T-helper 17 cell (primary cell): ENCODE results near the gene ZNF500. TPM values are rescaled to one million over a fixed set of nuclear protein-coding genes. Genes with fewer than 3 reads are reported as not detected.

Source experiments
- ATAC-seq: fragments of 150-1000 bp; cut with Tn5 transposase; 2 replicates; pipeline ENCODE4 v1.10.0; 2021; ENCODE audit warnings: mild to moderate bottlenecking, moderate library complexity
- DNase-seq, 3 donors: peaks; one replicate each; pipeline versions ENCODE4 v3.0.0 to v3.0.0-alpha.2; 2020 to 2021
- H3K9me3 ChIP-seq: one replicate; pipeline ENCODE4 v1.7.0; 2013; ENCODE audit warnings: low read length, mild to moderate bottlenecking; ENCODE audit not compliant: control insufficient read depth, poor library complexity, severe bottlenecking
- H3K27ac Mint-ChIP-seq: one replicate; pipeline ENCODE4 v1.8.0; 2022; ENCODE audit warnings: mild to moderate bottlenecking, moderate library complexity, mixed read lengths
- H3K27me3 Mint-ChIP-seq: one replicate; pipeline ENCODE4 v1.8.0; 2022; ENCODE audit warnings: mixed read lengths
- H3K36me3 Mint-ChIP-seq: one replicate; pipeline ENCODE4 v1.8.0; 2022; ENCODE audit warnings: low read depth, mixed read lengths
- H3K4me1 Mint-ChIP-seq: one replicate; pipeline ENCODE4 v1.8.0; 2022; ENCODE audit warnings: mild to moderate bottlenecking, mixed read lengths
- H3K4me3 Mint-ChIP-seq: one replicate; pipeline ENCODE4 v1.8.0; 2022; ENCODE audit warnings: mild to moderate bottlenecking, moderate library complexity, mixed read lengths
- total RNA-seq, 4 donors: library from RNA in 2 of 4; stranded (reverse) in 2 of 4; gene quantifications; one replicate each; pipeline ENCODE4 v1.2.3 and lab custom pipeline; 2022 to 2026

ZNF500 gene
- total RNA-seq (10 to 100 TPM; 10.1 to 15.8 TPM), total RNA-seq (lab: John Stamatoyannopoulos, UW) (16.2 to 26.1 reads per million in 2 donors)

DNA sequence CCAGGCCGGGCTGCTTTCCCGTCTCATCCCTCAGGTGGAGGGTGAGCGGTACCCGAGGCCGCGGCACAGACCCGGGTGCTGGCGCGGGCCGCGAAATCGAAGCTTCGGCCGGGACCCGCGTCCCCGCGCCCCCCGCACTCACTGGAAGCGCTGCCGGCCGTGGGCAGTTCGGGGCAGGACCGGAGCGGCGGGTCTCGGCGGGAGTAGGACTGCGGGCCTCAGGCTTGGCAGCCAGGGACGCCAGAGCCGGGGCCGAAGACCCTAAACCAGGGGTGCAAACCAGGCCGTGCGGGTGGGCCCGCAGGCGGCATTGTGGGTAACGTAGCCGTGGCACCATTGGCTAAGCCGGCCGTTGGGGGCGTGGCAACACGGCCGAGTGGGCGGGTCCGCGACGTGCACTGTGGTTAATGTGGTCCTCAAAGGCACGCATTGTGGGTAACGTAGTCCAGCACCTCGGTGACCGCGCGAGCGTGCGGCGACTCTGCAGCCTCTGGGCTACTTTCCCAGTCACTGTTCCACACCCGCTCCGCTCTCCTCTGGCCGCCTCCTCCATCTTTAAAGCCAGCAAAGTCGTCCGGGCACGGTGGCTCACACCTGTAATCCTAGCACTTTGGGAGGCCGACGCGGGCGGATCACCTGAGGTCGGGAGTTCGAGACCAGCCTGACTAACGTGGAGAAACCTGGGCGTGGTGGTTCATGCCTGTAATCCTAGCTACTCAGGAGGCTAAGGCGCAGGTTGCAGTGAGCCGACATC lies at the start of gene ZNF500:
Gene ZNF500 (minus strand): TSS at position 288 of the 754 bp plus-strand sequence. CDS start 1,184 bp downstream, outside the sequence.
- ATAC-seq (peak; percentile 96), DNase-seq (peak; percentile 87 to 96 (median 90))
- H3K9me3 ChIP-seq, result no peaks in the 10 kb centered on the region
- Mint-ChIP-seq H3K4me3 (peak within 1 kb of the TSS; percentile 91), H3K4me1 (peaks cover 28% of the 10 kb centered on the region), H3K27ac (peak within 1 kb of the TSS; percentile 80), H3K27me3 (no peaks in the 10 kb centered on the region), H3K36me3 (no peaks in the 10 kb centered on the region)

DNA sequence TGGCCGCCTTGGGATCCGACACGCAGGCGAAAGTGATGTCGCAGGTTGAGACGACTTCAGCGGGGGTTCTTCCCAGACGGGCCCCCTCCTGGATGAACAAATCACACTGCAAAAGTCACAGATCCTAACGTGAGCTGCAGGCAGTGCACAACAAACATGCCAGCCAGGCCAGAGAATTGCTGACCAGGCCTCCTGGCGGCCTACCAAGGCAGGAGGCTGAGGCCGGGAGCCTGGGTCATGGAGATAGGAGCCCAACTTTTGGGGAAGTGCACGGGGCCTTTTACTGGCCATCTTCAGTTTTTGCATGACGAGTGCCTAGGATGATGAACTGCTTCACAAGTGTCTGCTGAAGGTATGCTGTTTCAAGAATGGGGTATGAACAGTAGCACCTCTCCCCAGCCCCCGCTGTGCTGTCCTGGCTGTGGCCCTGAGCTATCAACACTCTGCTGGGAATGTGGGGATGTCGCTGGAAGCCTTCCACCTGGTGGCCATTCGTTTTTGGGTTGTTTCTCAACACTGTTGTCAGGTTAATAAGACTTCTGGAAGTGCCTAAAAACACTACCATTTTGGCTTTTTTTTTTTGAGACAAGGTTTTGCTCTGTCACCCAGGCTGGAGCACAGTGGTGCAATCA lies 47.7 kb upstream of the ZNF500 start:
- DNase-seq (no peak), ATAC-seq (no peak)
- peaks cover 3% of the 10 kb centered on the region for H3K4me1 Mint-ChIP-seq
- peaks cover 12% of the 10 kb centered on the region for H3K36me3 Mint-ChIP-seq
- no peak overlapping the region for H3K27ac Mint-ChIP-seq
- no peak overlapping the region for H3K4me3 Mint-ChIP-seq
- no peaks in the 10 kb centered on the region for H3K9me3 ChIP-seq
- no peaks in the 10 kb centered on the region for H3K27me3 Mint-ChIP-seq

DNA sequence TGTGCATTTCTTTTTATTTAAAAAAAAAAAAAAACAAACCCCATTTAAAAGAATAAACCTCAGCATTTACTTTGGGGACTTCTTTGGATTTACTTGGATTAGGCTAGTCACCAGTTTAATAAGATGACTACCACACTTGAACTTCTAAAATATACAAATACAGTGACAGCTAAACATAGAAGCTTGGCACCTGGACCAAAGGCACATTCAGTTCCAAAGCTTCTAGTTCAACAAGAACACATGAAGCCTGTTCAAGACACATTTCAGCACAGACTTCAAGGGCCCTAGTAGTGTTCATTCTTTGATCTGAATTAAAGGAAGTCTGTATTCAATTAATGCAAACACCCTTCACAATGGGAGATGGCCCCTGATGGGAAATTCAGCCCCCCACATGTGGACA lies 47.1 kb upstream of the ZNF500 start:
- no peak overlapping the region for H3K4me3 Mint-ChIP-seq

DNA sequence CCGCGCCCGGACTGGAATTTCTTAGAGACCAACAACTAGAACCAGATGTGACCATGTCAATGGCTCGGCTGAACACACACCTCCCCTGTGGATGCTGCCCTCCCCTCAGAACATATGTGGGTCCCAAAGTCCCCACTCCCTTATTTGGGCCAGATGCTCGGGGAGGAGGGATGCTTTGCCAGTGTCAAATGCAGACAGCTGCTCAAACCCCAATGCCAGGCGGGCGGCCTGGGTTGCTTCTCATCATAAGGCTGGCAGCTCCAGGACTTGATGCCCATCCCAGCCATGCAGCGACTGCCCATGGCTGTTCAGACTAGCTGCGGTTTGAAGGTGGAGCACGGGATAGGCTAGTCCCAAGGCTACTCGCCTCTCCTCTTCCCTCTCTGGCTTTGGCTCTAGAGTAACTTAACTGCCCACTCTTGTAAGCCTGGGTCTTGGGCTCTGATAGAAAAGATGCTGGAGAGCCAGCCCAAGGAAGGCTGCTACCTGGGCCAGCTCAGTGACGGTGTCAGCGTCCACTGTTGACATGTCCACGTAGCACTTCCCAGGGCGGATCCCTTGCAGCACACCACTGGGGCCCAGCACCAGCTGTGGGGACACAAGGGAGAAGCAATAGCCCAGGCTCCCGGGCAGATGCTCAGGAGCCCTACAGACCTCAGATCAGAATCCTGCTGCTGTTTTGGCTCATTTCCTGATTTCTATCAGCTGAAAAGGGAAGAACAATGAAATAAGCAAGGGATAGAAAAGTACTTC lies 46.5 kb upstream of the ZNF500 start:
- no peaks in the 10 kb centered on the region for H3K27me3 Mint-ChIP-seq
- H3K4me3 Mint-ChIP-seq, result no peak overlapping the region
- peak overlapping the region; percentile 11 for H3K27ac Mint-ChIP-seq
- ATAC-seq (no peak), DNase-seq (no peak)
- H3K36me3 Mint-ChIP-seq, result peaks cover 7% of the 10 kb centered on the region
- no peaks in the 10 kb centered on the region for H3K9me3 ChIP-seq
- no peaks in the 10 kb centered on the region for H3K4me1 Mint-ChIP-seq

More for the DNA sequence above, 47.1 kb upstream of the ZNF500 start:
- peaks cover 3% of the 10 kb centered on the region for H3K4me1 Mint-ChIP-seq
- H3K27ac Mint-ChIP-seq, result peak overlapping the region; percentile 11
- no peaks in the 10 kb centered on the region for H3K9me3 ChIP-seq
- H3K36me3 Mint-ChIP-seq, result peaks cover 12% of the 10 kb centered on the region
- DNase-seq, result no peak
- no peaks in the 10 kb centered on the region for H3K27me3 Mint-ChIP-seq
- no peak for ATAC-seq

GRCh38 chr16:4811773-4812172 lies 44.8 kb upstream of the ZNF500 start:
- ATAC-seq, result no peak
- no peak overlapping the region for H3K27ac Mint-ChIP-seq
- H3K4me3 Mint-ChIP-seq, result no peak overlapping the region
- H3K36me3 Mint-ChIP-seq, result peaks cover 4% of the 10 kb centered on the region
- DNase-seq, result no peak
- no peaks in the 10 kb centered on the region for H3K4me1 Mint-ChIP-seq
- no peaks in the 10 kb centered on the region for H3K9me3 ChIP-seq
- no peaks in the 10 kb centered on the region for H3K27me3 Mint-ChIP-seq

DNA sequence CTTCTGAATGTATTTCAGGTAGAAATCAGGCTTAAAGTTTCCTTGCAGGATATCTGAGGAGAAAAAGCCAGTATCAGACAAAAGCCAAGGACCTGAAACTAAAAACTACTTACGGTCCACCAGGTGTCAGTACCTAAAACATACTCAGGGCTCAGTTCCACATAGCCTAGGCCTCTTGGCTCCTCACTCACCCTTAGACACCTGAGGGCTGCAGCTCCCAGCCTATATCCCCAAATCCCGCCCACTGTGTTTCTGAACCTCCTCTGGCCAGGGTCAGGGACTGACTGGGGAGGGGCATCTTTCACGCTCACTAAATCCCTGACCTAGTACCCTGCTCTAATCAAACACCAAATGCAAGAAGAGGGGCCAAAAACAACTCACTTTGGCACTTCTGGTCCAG lies 44.3 kb upstream of the ZNF500 start:
- peaks cover 4% of the 10 kb centered on the region for H3K36me3 Mint-ChIP-seq
- no peak overlapping the region for H3K4me3 Mint-ChIP-seq
- no peak overlapping the region for H3K27ac Mint-ChIP-seq
- ATAC-seq, result no peak
- H3K4me1 Mint-ChIP-seq, result no peaks in the 10 kb centered on the region
- H3K27me3 Mint-ChIP-seq, result no peaks in the 10 kb centered on the region
- no peak for DNase-seq
- H3K9me3 ChIP-seq, result no peaks in the 10 kb centered on the region

GRCh38 chr16:4806280-4806679 lies 39.3 kb upstream of the ZNF500 start:
- H3K4me1 Mint-ChIP-seq, result peaks cover 6% of the 10 kb centered on the region
- ATAC-seq (no peak), DNase-seq (no peak)
- H3K36me3 Mint-ChIP-seq, result no peaks in the 10 kb centered on the region
- H3K9me3 ChIP-seq, result no peaks in the 10 kb centered on the region
- no peaks in the 10 kb centered on the region for H3K27me3 Mint-ChIP-seq
- H3K4me3 Mint-ChIP-seq, result no peak overlapping the region
- H3K27ac Mint-ChIP-seq, result no peak overlapping the region

DNA sequence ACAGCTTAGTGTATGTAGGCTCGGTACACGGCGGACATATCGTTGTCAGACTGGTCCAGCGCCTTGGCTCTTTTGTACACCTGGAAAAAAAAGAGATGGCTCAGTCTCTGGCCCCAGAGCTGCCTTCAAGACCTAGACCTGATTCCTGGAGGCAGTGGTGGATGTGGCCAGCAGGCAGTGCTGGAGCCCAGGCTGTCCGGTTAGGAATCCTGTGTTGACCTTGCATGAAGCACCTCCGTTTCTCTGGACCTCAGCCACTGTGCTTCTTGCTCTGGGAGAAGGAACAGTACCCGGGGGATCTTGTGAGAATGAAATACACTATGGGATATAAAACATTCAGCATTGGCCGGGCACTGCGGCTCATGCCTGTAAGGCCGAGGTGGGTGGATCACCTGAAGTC lies 38.3 kb upstream of the ZNF500 start:
- no peaks in the 10 kb centered on the region for H3K36me3 Mint-ChIP-seq
- H3K27ac Mint-ChIP-seq, result no peak overlapping the region
- no peaks in the 10 kb centered on the region for H3K27me3 Mint-ChIP-seq
- DNase-seq, result no peak
- no peaks in the 10 kb centered on the region for H3K9me3 ChIP-seq
- no peak for ATAC-seq
- H3K4me3 Mint-ChIP-seq, result no peak overlapping the region
- H3K4me1 Mint-ChIP-seq, result peaks cover 7% of the 10 kb centered on the region

GRCh38 chr16:4803898-4804762 lies 37.2 kb upstream of the ZNF500 start:
- Mint-ChIP-seq H3K27ac (no peak overlapping the region), H3K27me3 (no peaks in the 10 kb centered on the region), H3K36me3 (no peaks in the 10 kb centered on the region), H3K4me3 (peak overlapping the region; percentile 55), H3K4me1 (peaks cover 7% of the 10 kb centered on the region)
- H3K9me3 ChIP-seq, result no peaks in the 10 kb centered on the region
- DNase-seq (no peak), ATAC-seq (no peak)

GRCh38 chr16:4803401-4803844 lies 36.5 kb upstream of the ZNF500 start:
- Mint-ChIP-seq H3K27me3 (no peaks in the 10 kb centered on the region), H3K4me1 (peaks cover 7% of the 10 kb centered on the region), H3K27ac (no peak overlapping the region), H3K4me3 (peak overlapping the region; percentile 90), H3K36me3 (no peaks in the 10 kb centered on the region)
- ATAC-seq (no peak), DNase-seq (no peak)
- H3K9me3 ChIP-seq, result no peaks in the 10 kb centered on the region

- H3K4me3 Mint-ChIP-seq, result peak overlapping the region; percentile 90
These were observed 35.8 kb upstream of the ZNF500 start for GRCh38 chr16:4802659-4803287.

DNA sequence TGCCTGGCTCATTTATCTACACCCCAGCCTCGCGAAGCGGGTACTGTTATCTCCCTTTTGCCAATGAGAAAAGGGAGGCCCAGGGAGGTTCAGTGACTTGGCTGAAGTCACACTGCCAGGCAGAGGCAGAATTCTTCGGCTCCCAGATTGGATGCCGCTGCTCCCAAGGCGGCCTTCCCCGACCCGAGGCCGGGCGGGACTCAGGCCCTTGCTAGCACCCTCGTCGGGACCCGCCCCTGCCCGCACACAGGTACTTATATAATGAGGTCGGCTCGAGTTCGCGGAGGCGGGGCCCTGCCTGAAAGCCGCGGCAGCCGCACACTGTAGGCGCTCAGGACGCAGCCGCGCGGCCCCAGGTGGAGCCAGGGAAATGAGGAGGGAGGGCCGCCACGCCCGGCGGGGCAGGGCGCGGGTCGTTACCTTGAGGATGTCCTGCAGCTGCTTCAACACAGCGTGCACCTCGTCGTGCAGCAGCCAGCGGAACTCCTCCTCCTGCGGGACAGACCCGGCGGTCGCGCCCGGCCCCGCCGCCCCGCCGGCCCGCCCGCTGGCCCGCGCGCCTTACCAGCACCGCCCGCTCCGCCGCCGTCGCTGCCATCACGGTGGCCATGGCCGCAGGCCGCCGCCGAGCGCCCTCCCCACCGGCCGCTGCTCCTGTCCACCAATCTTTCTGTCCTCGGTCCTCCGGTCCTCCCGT lies 35.1 kb upstream of the ZNF500 start, which contains the start of gene ROGDI:
Gene ROGDI (minus strand): TSS at position 672 of the 697 bp plus-strand sequence. CDS start 62 bp downstream, at position 610.
- Mint-ChIP-seq H3K27ac (peak within 1 kb of the TSS; percentile 87), H3K27me3 (no peaks in the 10 kb centered on the region), H3K4me1 (peaks cover 7% of the 10 kb centered on the region), H3K4me3 (peak within 1 kb of the TSS; percentile 90), H3K36me3 (no peaks in the 10 kb centered on the region)
- ATAC-seq (peak; percentile 78), DNase-seq (peak; percentile 77 to 87 (median 84))
- no peaks in the 10 kb centered on the region for H3K9me3 ChIP-seq

More at GRCh38 chr16:4802659-4803287, 35.8 kb upstream of the ZNF500 start:
- Mint-ChIP-seq H3K36me3 (no peaks in the 10 kb centered on the region), H3K4me1 (peaks cover 7% of the 10 kb centered on the region), H3K27ac (peak overlapping the region; percentile 87), H3K27me3 (no peaks in the 10 kb centered on the region)
- DNase-seq (peak; percentile 84 to 93 (median 86)), ATAC-seq (peak; percentile 85)
- H3K9me3 ChIP-seq, result no peaks in the 10 kb centered on the region
